ENCODE results near the gene MAP3K19.
"Not testable (repeated sequence)": the region's sequence is repeated elsewhere in the genome, so short reads cannot be mapped to it uniquely, and the experiment has no call there.

Gene MAP3K19

DNA sequence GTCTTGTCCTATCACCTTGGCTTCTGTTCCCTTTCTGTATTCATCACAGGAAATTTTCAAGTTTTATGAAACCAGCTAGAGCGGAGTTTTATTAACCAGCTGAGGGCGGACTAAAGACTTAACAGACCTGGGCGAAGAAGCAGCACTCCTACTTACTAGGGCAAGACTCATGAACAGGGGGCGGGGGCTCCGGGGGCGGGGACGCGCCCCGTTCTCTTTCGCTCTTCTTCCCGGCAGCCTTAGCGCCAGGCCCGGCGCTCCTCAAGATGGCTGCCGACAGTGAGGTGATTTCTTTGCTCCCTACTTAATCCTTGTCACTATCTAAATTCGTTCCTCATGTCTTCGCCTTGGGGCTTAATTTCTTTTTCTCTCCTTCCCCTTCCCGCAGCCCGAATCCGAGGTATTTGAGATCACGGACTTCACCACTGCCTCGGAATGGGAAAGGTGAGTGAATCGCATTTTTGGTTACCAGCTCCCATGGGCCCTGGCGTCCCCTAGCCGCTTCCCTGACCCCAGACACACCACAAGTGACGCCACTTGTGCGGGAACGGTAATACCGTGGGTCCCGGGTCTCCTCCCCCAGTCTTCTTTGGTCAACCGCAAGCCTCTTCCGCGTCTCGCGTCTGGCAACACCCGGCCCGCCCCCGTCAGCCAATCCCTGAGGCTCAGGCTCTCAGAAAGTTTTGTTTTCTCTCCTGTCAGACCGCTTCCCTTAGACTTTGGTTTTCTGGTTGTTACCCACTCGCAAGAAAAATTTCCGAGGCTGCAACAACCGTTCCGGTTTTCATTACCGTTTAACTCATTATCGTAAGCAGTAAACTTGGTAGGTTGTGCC, 5.0 kb upstream of the MAP3K19 start, which contains the start of gene RAB3GAP1:
TSS of gene RAB3GAP1 (plus strand) at position 251 of the 835 bp plus-strand sequence. CDS start at position 267, 16 bp downstream.
- DNase-seq (ENCODE audit: low read depth in 2 of 2): peak; percentile 50 to 51

DNA sequence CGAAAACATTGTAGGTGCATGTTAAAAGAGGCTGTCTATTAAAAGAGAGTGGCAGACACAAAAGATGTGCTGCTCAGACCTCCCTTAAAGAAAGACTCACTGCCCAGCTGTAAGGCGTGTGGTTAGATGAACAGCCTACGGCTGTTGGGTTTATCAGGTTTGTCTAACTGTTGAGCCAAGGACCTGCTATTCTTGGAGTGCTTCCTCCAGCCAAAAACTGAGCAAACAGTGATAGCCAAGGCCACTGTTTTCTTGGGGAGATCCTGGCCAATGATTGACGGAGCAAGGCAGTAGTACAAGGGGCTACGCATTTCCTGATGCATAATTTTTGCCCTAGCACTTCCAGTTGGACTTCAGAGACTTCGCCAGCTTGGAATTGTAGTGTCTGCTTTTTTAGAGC, 3.4 kb upstream of the MAP3K19 start:
- DNase-seq (ENCODE audit: low read depth in 2 of 2): no peak

DNA sequence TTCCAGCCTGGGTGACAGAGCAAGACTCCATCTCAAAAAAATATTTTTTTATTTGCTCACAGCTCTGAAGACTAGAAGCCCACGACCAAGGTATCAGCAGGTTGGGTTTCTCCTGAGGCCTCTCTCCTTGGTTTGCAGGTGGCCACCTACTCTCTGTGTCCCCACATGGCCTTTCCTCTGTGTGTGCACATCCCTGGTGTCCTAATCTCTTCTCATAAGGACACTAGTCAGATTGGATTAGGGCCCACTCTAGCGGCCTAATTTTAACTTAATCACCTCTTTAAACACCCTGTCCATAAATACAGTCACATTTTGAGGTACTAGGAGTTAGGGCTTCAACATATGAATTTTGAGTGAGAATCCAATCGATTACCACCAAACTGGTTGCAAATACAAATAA, 2.9 kb upstream of the MAP3K19 start:
- DNase-seq (ENCODE audit: low read depth in 2 of 2): no peak

DNA sequence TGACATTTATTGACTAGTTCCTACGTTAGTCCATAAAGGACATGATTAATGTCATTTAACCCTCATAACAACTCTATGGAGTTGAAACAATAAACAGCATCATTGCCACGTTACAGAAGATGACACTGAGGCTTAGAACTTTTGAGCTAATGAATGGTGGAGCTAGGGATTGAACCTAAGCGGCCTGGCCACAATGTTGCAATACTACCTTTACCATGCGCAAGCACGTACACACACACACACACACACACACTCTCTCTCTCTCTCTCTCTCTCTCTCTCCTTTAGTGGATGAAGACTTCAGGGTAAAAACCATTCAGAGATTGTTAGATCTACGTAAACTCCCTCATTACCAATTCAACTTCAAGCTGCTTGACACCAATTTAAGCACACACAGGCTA, 875 bp upstream of the MAP3K19 start:
- DNase-seq (ENCODE audit: low read depth in 2 of 2): no peak

DNA sequence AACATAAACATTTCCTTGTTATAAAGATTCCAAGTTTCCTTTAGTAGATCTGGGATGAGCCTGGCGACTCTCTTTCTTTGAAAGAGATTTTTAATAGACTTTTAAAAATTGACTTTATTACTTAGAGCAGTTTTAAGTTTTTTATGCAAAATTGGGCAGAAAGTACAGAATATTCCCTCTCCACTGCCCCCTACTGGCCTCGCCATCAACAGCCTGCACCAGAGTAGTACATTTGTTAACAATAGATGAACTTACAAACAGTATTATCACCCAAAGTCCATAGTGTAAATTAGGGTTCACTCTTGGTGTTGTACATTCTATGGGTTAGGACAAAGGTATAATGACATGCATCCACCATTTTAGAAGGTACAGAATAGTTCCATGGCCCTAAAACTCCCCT, 3.9 kb downstream of the MAP3K19 start:
- DNase-seq (ENCODE audit: low read depth in 2 of 2): no peak

DNA sequence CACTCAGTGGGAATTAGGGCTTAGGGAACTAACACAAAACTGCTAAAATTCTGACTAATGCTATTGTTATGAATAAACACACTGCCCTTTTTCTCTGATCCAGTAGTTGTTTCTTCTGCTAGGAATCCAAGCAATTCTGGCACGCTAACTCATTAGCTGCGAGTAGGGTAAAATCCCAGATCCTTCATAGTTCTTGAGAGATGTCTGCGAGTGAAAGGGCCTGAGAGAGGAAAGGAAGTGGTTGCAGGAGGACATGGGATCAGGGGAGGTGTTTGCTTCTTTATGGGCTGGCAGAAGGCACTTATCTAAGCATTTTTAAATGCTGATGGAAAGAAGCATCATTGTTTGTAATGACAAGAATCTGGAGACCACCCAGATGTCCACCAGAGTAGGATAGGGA, 9.4 kb downstream of the MAP3K19 start:
- DNase-seq (ENCODE audit: low read depth in 2 of 2): no peak

DNA sequence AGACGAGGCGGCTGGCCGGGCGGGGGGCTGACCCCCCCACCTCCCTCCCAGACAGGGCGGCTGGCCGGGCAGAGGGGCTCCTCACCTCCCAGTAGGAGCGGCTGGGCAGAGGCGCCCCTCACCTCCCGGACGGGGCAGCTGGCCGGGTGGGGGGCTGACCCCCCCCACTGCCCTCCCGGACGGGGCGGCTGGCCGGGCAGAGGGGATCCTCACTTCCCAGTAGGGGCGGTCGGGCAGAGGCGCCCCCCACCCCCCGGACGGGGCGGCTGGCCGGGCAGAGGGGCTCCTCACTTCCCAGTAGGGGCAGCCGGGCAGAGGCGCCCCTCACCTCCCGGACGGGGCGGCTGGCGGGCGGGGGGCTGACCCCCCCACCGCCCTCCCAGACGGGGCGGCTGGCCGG, 14.0 kb downstream of the MAP3K19 start:
- not testable (repeated sequence) for DNase-seq (ENCODE audit: low read depth in 2 of 2)

DNA sequence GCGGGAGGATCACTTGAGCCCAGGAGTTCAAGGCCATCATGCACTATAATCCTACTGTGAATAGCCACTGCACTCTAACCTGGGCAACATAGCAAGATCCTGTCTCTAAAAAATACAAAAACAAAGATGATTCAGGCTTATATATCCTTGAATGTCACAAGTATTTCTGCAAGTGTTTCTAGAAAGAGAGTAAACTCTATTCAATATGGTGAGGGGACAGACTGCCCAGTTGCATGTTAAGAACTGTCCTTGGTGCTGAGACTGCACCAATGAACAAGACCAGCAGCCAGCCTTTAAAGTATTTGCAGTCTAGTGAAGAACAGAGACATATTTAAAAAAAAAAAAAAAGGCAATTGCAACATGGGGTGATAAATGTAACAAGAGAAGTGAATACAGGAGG, 16.4 kb downstream of the MAP3K19 start:
- DNase-seq (ENCODE audit: low read depth in 2 of 2): peak; percentile 1 to 15

DNA sequence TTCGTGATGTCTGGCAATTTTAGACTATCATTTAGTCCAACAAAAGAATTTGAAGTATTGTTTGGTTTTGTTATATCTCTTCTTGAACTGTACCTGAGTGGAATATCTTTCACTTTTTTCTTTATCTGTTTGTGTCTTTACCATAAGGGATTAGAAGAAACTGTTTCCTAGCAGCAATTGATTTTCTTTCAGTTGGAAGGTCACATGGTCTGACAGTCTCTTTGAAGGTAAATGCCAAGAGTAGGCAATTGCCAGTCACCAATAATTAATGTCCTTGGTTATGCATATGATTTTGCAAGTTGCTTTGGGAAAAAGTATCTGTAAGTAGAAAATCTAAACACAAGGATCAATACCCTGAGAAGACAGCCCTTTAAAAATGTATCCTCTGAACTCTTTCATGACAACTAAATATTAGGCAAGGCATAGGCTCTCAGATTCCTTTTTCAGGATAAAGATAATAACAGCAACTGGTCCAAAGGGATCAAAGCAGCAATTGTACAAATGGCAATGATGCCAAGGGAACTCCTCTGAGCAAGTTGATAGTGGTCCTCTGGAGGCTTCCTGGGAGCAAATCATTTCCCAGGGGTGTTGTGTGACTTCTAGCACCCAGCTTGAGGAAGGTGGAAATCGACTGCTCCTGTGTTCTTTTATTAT, 17.6 kb downstream of the MAP3K19 start:
- no peak for DNase-seq (ENCODE audit: low read depth in 2 of 2)

DNA sequence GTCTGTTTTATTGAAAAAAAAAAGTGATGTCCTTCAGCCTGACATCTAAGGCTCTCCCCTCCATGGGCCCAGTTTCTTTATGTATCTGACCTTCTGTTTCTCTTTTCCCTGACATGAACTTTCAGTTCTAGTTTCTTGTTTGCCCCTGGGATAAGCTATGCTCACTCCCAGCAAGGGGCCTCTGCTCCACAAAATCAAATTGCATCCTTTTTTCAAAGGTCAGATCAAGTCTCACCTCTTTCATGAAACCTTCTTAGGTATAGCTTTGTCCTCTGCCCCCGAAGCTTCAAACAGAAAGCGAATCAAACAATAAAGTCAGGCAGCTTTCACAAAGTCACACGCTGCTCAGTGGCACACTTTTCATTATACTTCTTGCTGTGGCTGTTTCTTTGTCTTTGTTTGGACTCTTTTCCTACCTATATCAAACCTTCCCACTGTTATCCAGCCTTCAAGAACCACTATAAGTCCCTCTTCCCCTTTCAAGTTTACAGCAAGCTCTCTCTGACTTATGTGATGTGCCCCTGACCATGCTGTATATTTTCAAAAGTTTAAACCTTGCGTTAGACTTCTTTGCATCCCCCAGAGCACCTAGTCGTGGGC, 23.3 kb downstream of the MAP3K19 start:
- no peak for DNase-seq (ENCODE audit: low read depth in 2 of 2)

DNA sequence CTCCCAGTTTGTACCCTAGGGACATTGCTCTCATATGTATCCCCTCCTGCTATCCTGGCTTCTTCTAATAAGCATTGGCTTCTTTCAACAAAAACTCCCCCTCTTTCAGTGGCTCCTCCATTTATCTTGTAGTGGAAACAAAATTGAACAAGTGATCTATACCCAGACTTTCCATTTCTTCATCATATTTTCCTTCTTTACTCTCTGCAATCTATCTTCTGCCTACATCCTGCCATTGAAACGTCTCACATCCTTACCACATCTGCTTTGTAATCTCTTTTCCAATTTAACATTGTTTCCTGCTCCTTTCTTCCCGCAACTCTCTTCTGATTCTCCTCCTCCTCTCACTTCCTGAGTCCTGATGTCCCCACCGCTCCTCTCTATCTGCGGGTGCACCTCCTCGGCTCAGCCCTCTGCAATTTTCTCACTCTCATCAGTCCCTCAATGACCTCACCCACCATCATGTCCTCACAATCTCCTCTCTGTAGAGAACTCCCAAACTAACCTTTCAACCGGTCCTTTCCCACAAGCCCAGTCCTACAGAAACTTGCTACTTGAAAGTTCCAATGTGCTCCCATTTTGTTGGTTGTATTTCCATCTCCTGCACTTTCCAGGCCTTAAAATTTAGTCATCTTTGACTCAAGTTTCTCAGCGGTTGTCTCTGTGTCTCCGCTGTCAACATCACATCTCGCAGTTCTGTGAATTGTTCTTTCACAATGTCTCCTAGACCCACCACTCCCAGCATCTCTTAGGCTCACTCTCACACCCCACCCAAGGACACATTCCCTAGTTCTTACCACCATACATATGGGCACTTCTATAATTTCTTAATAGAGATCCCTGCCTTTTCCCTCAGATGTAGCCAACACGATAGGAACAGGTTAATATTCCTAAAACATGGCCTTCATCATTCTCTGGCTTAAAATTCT, 24.0 kb downstream of the MAP3K19 start:
- DNase-seq (ENCODE audit: low read depth in 2 of 2): no peak

DNA sequence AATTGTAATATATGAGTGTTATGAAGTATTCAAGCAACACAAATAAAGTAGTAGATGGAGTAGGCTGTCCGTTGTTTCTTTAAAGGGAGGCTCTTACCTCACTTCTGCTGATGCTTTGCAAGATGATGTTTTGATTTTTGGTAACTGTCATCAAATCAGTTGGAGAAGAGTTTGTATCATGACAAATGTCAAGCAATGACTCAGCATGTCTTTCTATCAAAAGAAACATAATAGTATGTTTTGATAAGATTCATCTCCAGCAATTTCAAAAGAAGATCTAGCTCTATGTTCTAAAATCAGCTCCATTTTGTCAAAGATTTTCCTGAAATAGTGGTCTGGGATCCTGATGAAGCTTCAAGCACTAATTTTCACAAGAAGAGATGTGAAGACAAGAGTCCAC, 25.6 kb downstream of the MAP3K19 start:
- DNase-seq (ENCODE audit: low read depth in 2 of 2): no peak

DNA sequence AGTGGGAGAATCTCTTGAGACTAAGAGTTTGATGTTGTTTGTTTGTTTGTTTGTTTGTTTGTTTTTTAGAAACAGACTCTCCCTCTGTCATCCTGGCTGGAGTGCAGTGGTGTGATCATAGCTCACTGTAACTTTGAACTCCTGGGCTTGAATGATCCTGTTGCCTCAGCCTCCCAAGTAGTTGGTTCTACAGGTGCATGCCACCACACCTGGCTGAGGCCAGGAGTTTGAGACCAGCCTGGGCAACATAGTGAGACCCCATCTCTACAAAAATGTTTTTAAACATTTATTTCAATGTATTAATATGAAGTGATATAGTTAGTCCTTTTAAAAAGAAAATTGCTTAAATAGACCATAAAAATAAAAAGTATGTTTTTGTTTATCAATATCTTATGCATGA, 35.6 kb downstream of the MAP3K19 start:
- no peak for DNase-seq (ENCODE audit: low read depth in 2 of 2)

DNA sequence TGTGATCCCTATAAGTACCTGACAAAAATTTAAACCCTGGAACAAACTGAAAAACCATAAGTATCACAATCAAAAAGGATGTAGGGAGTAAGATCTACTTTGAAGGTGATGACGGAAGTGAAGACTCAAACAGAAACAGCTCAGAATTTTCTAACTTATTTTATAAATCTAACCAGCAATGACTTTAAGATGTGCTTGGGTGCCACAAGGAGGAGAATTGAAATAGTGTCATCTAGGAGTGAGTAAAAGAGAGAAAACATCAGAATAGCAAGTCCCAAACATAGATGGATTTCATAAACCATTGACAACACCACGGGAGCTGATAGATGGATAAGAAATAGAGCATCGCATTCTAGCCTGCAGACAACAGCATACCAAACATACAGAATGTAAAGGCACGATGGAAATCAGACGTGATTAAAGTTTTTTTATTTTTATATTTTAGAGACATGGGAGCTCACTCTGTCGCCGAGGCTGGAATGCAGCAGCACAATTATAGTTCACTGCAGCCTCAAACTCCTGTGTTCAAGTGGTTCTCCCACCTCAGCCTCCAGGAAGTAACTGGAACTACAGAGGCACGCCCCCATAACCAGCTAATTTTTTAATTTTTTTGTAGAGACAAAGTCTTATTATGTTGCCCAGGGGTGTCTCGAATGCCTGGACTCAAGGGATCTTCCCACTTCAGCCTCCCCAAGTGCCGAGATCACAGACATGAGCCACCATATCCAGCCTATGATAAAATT, 36.9 kb downstream of the MAP3K19 start:
- no peak for DNase-seq (ENCODE audit: low read depth in 2 of 2)

DNA sequence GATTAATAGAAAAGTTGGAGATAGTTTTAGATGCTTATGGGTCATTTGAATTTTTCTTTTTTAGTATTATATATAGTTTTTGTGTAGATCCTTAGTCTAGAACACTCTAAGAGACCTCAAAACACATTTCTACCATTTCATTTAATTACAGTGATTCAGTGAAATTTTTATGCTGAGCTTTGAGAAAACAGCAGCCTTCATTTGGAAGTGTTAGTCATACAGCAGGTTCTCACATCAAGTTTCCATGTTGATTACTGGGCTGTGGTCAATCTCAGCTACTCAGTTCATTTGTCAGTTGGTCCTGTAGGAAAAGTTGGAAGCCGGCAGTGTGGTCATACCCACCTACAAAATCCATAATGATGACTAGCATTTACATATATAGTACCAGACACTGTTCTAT, 37.9 kb downstream of the MAP3K19 start:
- no peak for DNase-seq (ENCODE audit: low read depth in 2 of 2)

DNA sequence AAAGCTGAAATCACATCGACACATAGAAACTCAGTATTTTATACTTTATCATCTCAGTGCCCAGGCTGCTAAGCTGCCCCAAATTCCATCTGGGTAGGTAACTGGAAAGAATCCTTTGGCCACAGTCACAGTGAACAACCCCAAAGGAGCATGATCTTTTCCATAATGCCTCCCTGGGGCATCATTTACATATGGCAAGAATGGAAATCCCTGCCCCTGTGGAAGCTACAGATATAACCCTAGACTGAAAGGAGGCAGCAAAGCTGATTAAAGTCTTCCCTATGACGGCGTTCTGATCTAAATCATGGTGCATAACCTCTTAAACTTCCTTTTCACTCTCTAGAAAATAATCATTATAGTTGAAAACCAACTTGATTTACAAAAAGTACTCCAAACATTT, 41.5 kb downstream of the MAP3K19 start:
- DNase-seq (ENCODE audit: low read depth in 2 of 2): no peak

DNA sequence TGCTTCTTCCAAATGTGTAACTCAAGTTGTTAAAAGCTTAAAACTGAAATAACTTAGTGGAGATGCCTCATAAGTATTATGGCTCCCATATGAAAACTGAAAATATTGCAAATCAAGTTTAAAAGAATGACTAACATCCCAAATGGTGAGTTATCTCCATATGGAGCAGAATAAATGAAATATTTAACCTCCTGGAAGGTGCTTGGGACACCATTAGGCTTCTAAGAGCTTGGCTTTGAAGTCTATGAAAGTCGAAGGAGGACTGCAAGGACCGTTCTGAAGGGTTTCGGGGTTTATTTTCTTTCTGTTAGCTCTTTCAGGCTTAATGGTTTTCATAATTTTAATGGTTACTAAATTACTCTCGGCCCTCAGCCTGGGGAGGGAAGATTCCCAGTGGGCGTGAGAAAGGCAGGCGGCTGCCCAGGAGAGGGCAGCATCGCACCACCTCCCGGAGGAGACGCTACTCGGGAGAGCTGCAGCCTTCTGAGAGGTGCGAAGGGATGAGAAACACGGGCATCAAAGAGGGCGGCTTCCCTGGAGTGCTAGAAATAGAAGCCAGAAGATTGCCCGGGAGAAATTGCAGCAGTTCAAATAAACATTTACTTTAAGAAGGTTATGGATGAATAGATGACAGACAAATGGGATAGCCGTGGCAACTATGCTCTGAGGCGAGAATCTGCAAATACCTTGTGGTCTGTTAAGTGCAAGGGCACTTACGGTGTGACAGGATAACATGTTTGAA, 43.1 kb downstream of the MAP3K19 start:
- DNase-seq (ENCODE audit: low read depth in 2 of 2): peak; percentile 4 to 22

DNA sequence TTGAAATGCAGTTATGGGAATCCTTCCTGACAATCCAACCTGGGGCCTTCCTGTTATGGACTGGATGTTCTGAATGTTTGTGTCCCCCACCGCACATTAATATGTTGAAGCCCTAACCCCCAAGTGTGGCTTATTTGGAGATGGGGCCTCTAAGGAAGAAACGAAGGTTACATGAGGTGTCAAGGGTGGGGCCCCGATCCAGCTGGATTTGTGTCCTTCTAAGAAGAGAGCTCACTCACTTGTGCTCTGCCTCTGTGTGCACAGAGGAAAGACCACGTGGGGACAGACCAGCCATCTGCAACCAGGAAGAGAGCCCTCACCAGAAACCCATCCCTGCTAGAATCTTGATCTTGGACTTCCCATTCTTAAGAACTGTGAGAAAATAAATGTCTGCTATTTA, 44.4 kb downstream of the MAP3K19 start:
- DNase-seq (ENCODE audit: low read depth in 2 of 2): no peak

DNA sequence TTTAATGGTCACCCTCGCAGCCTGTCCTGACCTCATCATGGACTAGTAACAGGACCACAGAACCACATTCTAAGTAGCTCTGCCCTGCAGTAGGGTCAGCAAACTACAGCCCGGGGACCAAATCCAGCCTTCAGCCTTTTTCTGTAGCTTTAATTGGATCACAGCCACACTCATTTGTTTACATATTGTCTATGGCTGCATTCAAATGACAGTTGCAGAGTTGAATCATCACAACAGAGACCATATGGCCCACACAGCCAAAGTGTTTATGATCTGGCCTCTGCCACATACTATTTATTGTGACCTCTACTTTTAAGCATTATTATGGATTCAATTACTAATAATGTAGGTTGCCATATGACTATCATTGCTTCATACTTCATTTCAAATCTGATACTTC, 47.7 kb downstream of the MAP3K19 start:
- no peak for DNase-seq (ENCODE audit: low read depth in 2 of 2)

DNA sequence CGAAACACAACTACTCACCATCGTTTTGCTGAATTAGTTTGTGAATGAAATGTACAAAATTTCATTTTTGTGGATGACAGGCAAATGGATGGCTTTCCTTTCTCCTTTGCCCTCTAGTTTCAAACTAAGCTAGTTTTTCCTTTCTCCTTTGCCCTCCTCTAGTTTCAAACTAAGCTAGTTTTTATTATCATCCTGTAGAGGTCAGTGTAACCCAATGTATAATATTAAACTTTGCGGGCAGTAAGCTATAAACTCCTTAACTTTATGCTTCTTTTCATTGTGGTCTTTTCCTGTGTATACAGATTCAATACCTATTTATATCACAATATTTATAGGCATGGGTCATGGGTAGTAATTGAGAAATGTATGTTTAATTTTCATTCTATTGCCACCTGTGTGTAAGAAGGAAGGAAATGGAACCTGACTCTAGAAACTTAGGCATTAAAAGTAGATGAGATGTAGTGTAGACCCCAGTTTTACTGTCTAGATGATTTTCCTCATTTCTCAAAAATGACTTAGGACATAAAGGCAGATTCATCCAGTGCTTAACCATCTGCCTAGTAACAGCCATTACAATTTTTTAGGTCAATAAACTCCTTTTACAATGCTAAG, 58.1 kb downstream of the MAP3K19 start:
- peak in 1 of 2 experiments; percentile 3 for DNase-seq (ENCODE audit: low read depth in 2 of 2)

Measured in fibroblast of skin of left biceps (primary cell).